Measurements from ENCODE around the gene DOCK9. TPM values are rescaled to one million over a fixed set of nuclear protein-coding genes. Genes with fewer than 3 reads are reported as not detected.
"Not testable (repeated sequence)": the region's sequence is repeated elsewhere in the genome, so short reads cannot be mapped to it uniquely, and the experiment has no call there.

The DOCK9 gene
- total RNA-seq, 1 donor from 2014 or later: 170 TPM

DNA sequence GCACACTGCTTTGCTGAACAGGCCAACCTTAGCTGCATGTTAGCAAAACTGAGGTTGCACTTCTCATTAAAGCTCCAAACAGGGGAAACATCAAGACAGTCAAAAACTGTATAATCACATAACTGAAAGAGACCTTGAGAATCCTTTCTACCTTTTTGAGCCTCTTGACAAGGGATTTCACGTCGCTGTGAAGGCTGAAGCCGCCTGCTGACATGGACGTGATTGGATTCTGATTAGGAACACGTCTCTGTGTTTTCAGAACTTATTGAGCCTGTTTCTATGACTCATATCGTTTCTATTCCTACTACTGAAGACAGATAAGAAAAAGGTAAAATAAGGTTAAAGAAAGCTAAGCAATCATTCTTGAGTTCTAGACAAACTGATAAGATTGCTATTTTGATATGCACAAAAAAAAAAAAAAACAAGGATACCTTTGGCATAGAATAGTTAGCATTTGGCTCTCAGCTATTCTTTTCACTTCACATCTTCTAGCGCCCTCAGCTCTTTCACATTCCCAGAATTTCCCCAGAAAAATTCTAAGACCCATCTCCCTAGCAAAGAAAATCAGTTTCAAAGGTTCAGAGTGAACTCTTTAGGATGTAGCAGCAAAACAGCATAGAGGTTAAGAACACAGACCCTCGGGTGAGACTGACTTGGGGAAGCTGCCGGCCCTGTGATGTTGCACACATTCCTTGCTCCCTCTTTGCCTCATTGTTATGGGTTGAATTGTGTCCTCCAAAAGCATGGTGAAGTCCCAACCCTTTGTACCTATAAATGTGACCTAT is 81.6 kb downstream of the DOCK9 start:
- Histone ChIP-seq H3K36me3 (peaks cover 64% of the 10 kb centered on the region), H3K9me3 (no peaks in the 10 kb centered on the region), H3K27ac (no peak overlapping the region), H3K27me3 (no peaks in the 10 kb centered on the region), H3K4me3 (no peak overlapping the region), H3K4me1 (no peaks in the 10 kb centered on the region)
- ATAC-seq (no peak), DNase-seq (no peak)
- intact Hi-C loops (cut with DNase I): no loop called here
- TF ChIP-seq, protein P1, sequence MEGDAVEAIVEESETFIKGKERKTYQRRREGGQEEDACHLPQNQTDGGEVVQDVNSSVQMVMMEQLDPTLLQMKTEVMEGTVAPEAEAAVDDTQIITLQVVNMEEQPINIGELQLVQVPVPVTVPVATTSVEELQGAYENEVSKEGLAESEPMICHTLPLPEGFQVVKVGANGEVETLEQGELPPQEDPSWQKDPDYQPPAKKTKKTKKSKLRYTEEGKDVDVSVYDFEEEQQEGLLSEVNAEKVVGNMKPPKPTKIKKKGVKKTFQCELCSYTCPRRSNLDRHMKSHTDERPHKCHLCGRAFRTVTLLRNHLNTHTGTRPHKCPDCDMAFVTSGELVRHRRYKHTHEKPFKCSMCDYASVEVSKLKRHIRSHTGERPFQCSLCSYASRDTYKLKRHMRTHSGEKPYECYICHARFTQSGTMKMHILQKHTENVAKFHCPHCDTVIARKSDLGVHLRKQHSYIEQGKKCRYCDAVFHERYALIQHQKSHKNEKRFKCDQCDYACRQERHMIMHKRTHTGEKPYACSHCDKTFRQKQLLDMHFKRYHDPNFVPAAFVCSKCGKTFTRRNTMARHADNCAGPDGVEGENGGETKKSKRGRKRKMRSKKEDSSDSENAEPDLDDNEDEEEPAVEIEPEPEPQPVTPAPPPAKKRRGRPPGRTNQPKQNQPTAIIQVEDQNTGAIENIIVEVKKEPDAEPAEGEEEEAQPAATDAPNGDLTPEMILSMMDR (IDR thresholded peaks at IDR 0.05): no peak

DNA sequence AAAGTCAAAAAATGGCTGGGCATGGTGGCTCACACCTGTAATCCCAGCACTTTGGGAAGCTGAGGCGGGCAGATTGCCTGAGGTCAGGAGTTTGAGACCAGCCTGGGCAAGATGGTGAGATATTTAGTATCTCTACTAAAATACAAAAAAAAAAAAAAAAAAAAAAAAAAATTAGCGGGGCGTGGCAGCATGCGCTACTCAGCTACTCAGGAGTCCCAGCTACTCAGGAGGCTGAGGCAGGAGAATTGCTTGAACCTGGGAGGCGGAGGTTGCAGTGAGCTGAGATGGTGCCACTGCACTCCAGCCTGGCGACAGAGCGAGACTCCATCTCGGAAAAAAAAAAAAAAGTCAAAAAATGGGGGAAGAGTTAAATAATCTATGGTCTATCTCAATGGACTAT is 83.0 kb downstream of the DOCK9 start:
- H3K27ac ChIP-seq; H3K27me3 ChIP-seq; ATAC-seq; DNase-seq; intact Hi-C loops (cut with DNase I); H3K4me1 ChIP-seq; H3K9me3 ChIP-seq; H3K4me3 ChIP-seq: not testable (repeated sequence)
- peaks cover 59% of the 10 kb centered on the region for H3K36me3 ChIP-seq

DNA sequence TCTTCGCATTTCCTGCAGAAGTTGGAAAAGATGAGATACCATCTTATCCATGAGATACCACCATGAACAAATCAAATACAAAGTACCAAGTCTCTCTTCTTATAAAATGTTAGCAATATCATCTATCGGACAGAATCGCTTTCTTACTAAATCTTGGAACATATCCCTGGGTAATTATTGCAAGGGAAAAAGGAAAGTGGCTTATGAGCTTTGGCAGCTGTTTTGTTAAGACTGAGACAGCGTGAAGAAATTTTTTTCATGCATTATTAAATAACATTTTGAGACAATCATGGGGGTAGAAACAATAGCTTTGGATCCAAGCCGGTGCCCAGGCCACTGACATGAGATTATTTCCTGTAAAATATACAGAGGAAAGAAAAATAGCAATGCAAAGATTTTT is 84.5 kb downstream of the DOCK9 start:
- intact Hi-C loops (cut with DNase I): no loop called here
- TF ChIP-seq, protein P1 (IDR thresholded peaks at IDR 0.05): no peak
- no peak for DNase-seq
- Histone ChIP-seq H3K36me3 (peaks cover 49% of the 10 kb centered on the region), H3K9me3 (no peaks in the 10 kb centered on the region), H3K4me3 (no peak overlapping the region), H3K27ac (no peak overlapping the region), H3K27me3 (no peaks in the 10 kb centered on the region), H3K4me1 (peaks cover 5% of the 10 kb centered on the region)
- ATAC-seq: no peak

DNA sequence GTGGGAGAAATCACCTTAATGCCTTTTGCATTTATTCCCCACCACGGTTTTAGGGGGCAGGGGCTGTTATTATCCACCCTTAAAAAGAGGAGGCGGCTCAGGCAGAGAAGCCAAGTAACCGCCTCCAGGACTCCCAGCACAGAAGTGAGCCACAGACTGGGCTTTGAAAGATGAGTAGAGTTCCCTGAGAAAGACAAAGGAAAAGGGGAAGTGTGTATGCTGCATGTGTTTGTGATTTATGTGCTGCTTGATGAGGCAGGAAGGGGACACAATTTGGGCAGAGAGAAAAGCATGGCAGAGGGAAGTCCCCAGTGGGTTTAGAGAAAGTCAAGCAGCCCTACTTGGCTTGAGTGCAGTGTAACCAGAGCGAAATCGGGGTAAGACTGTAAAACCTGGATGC is 85.0 kb downstream of the DOCK9 start:
- TF ChIP-seq, protein P1 (IDR thresholded peaks at IDR 0.05): no peak
- intact Hi-C loops (cut with DNase I): no loop called here

DNA sequence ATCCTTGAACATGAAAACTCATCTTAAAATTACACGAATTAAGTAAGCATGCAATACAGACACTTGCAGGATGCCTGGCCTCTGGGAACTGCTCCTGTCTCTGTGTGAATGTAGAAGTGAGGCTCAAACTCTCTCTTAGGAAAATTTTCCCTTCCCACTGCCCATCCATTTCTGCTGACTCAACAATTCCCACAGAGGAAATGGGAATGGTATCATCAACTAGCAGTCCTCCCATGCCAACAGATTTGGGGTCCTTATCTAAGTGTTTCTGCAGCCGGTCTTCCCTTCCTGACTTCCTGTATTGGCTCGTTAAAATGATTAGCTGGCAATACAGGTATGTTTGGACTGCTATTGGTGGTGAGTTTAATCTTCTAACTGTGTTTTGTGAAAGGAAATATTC is 85.8 kb downstream of the DOCK9 start:
- H3K27me3 ChIP-seq: no peaks in the 10 kb centered on the region
- H3K9me3 ChIP-seq: no peaks in the 10 kb centered on the region
- intact Hi-C loops (cut with DNase I): no loop called here
- DNase-seq (no peak), ATAC-seq (no peak)
- H3K27ac ChIP-seq: no peak overlapping the region
- TF ChIP-seq, protein P1 (IDR thresholded peaks at IDR 0.05): no peak
- peaks cover 5% of the 10 kb centered on the region for H3K4me1 ChIP-seq
- peaks cover 41% of the 10 kb centered on the region for H3K36me3 ChIP-seq
- no peak overlapping the region for H3K4me3 ChIP-seq

More for the DNA sequence above, 85.0 kb downstream of the DOCK9 start:
- Histone ChIP-seq H3K9me3 (no peaks in the 10 kb centered on the region), H3K27me3 (no peaks in the 10 kb centered on the region), H3K4me3 (no peak overlapping the region), H3K4me1 (peaks cover 5% of the 10 kb centered on the region), H3K36me3 (peaks cover 48% of the 10 kb centered on the region), H3K27ac (no peak overlapping the region)
- no peak for DNase-seq
- ATAC-seq: peak; percentile 27

DNA sequence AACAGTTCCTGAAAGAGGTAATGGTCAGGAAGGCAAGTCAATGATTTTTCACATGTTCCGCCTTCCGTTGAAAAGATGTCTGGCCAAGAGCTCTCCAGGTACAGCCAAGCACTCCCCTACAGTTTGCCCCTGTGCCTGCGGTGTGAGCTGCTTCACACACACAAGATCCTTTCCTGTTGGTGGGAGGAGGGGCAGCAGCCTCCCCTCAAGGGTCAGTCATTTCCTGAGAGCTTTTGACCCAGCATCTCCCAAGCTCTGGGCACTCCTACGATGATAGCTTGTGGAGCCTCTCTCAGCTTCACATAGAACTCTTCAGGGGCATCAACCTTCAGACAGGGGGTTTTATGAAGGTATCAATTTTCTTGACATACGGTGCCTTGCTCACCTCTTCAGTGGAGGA is 86.9 kb downstream of the DOCK9 start:
- intact Hi-C loops (cut with DNase I): no loop called here
- Histone ChIP-seq H3K27me3 (no peaks in the 10 kb centered on the region), H3K9me3 (no peaks in the 10 kb centered on the region), H3K4me3 (no peak overlapping the region), H3K4me1 (peaks cover 5% of the 10 kb centered on the region), H3K36me3 (peaks cover 45% of the 10 kb centered on the region), H3K27ac (no peak overlapping the region)
- ATAC-seq (peak; percentile 33), DNase-seq (no peak)
- TF ChIP-seq, protein P1 (IDR thresholded peaks at IDR 0.05): no peak
